AG20443 (cell line): ENCODE measurements around the gene KMT5B.
A peak's percentile ranks its signal among the peaks of the same experiment; 100 is the strongest.

Experiments used
- DNase-seq: peaks from one replicate; pipeline ENCODE4 v3.0.0; 2012; ENCODE audit warnings: low spot score, mixed read lengths

KMT5B gene

DNA sequence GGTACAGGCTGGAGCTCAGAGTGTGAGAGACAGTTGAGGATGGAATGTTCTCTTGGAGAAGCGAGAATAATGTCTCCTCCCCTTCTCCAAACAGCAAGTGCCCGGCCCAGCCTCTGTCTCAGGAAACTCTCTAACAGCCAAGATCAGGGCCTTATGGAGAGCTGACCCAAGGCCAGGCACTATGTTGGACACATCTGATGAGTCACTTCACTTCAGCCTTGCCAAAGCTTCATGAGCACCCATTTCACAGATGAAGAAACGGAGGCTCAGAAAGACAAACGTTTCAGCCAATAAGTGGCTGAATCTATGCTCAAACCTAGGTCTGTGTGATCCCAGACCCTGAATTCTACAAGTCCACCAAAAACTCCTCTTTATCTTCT lies 69.8 kb downstream of the KMT5B start:
- no peak for DNase-seq

DNA sequence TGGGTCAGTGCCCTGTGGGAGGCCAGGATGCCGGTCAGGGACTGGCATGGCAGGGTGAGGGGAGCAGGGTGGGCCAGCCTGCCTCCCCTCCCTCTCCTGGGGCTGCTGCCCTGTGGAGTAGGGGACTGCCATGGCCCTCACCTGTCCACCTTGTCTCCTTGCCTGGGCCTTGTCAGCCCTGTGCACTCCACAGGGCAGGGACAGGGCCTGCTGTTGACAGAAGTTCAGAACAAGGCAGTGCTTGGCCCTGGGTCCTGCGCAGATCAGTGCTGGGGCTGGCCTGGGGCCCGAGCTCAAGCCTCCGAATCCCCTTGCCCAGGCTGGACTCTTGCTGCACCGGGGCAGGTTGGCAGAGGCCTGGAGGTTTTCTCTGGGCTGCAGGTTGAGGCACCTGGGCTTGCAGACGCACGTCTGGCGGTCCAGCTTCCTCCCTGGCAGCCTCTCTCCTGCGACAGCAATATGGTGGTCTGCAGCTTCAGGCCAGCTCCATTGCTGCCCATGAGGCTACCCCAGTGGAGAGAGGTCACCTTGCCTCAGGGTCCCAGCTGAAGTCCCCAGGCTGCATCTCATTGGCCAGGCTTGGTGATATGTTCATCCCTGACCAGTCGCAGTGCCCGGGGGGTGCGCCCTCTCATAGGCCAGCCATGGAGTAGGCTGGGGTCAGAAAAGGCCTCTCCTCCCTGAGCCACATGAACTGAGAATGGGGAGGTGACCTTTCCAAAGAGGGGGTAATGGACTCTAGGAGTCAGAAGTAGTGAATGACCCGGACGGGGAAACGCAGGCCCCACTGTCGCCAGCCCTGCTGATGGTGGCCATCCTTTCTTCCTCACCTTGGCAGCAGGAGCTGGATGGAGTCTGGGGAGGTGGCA lies 70.4 kb downstream of the KMT5B start:
- no peak for DNase-seq

DNA sequence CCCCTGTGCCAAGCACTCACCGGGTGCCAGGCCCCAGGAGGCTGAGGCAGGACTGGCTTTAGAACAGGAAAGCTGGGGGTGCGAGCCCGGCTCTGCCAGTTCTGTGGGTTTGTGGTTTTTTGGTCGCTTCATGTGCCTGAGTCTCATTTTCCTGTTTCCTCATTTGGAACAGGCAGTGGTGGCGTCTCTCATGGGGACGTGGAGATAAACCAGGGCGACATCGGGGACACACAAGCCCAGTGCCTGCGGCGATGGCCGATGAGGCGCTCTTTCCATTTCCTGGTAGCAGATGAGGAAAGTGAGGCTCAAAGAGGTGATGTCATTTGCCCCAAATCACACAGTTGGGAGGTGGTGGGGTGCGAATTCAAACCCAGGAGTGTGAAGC lies 71.1 kb downstream of the KMT5B start:
- no peak for DNase-seq

DNA sequence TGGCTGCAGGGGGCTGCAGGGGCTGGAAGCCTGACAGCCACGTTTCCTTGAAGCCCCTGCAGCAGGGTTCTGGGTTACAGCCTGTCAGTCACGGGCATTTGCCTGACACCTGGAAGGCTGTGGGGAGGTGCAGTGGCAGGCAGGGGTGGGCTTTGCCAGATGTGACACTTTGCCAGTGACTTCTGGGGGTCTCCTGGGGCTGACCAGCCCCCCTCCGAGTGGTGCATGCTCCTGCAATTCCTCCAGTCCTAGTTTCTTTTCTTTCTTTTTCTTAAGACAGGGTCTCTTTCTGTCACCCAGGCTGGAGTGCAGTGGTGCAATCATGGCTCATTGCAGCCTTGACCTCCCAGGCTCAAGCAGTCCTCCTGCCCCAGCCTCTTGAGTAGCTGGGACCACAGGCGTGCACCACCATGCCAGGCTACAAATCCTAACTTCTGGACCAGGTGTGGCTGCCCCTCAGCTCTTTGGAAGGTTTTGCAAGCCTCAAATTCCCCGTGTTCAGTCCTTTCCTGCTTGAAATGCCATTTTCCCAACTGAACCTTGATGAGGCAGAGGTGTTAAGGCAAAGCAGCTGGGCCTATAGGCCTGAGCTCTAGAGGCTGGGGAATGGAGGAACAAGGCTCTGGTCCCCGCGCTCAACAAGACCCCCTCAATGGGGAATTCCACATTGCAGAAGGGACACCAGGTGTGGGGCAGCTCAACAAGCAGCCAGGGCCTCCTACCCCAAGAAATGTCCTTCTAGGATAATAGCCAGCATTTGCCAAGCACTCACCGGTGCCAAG lies 71.7 kb downstream of the KMT5B start:
- no peak for DNase-seq

DNA sequence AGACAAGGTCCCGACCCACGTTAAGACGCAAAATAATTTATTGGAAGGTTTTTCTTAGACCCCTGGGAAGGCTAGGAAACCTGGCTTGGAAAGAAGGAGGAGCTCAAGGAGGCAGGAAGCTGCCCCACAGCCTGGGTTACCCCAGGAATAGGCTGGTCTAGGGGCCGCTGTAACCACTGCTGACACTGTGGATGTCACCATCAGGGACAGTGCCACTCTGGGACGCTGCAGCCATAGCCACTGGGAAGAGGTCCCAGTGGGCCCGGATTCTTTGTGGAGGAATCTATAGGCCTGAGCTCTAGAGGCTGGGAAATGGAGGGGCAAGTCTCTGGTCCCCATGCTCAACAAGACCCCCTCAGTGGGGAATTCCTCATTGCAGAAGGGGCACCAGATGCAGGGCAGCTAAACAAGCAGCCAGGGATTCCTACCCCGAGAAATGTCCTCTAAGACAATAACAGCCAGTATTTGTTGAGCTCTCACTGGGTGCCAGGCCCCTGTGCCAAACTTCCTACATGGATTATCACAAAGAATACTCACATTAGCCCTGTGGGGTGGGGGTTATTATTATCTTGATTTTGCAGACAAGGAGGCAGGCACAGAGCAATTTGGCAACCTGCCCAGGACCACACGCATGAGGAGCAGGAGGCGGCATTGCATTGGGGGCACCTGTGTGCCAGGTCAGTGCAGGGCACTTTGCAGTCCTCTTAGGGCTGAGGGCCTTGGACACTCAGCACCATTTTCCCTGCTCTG lies 72.4 kb downstream of the KMT5B start:
- DNase-seq = no peak

DNA sequence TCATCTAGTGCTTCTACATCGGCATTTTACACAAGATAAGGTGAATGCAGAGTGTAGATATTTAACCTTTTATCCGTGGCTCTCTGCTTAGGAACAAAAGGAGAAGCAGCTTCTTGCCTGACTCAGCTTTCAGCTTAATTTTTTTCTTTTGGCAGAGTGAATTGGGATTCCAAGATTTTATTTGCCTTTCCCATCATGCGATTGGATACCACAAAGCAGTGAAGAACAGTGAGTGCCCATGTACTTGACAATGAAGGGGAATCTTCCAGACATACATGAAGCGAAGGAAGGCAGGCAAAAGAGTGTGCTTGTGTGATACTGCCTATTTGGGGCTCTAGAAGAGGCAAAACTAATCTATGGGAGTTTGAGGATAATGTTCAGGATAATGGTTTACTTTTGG lies 74.9 kb downstream of the KMT5B start:
- DNase-seq = no peak

DNA sequence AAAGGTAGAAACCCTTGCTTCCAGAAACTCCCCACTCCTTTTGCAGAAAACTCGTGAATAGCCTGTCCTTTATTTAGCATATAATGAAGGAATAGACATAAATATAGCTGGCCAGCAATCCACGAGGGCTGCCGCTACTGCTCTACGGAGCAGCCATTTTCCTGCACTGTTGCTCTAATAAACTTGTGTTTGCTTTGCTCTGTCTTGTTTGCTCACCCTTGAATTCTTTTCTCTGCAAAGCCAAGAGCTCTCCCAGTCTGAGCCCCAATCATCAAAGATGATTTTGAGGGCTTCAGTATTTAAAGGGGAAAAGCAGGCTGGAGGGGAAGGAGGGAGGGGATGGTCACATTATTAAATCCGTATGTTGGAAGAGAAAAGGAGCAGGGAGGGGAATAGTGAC lies 75.3 kb downstream of the KMT5B start:
- DNase-seq = no peak

DNA sequence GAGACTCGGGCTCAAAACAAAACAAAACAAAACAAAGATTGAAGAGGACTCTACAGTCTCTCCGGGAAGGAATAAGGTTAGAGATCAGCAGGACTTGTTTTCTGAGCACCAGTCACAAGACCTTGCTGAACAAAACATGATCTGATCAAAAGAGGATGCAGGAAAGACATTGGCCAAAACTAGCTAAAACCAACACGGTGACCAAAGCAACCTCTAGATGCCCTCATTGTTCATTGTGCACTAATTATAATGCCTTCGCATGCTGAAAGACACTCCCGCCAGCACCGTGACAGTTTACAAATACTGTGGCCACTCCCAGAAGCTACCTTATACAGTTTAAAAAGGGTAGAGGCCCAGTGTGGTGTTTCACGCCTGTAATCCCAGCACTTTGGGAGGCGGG lies 76.2 kb downstream of the KMT5B start:
- DNase-seq = no peak

DNA sequence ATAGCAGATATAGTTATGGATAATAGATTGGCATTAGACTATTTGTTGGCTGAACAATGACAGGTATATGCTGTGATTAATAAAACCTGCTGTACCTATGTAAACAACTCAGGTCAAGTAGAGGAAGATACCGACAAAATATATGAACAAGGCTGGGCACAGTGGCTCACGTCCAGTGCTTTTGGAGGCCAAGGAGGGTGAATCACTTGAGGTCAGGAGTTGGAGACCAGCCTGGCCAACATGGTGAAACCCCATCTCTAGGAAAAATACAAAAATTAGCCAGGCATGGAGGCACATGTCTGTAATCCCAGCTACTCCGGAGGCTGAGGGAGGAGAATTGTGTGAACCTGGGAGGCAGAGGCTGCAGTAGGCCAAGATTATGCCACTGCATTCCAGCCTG lies 77.9 kb downstream of the KMT5B start:
- no peak for DNase-seq

DNA sequence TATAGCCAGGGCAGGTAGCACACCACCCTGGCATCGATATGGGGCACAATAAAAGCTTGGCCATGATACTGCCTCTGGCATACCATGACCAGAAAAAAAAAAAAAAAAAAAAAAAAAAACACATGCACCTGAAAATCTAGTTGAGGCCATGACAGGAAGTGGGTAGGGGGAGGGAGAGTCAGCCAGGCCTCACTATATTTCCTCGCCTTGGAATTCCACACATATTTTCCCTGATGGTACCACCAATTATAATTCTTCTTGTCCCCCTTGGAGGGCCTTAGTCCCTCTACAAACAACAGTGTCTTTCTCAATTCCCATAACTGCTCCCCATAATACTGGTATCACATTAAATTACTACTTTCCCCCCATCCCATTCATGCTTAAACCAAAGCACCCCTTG lies 79.3 kb downstream of the KMT5B start:
- DNase-seq = no peak

DNA sequence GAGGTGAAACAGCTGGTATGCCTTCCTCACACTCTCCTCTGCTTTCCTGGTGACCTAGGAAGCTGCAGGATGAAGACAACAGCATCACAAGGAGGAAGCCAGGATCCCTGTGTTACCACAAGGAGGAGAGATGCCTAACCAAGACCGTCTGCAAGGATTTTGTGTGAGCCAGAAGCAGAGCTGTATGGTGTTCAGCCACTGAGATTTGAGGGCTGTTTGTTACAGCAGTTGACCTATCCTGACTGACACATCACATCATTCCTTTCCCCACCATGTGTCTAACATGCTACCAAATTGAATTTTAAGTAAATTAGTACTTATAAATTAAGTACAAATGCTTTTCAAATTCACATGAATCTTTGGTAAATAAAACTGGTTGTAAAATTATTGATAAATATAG lies 83.0 kb downstream of the KMT5B start:
- no peak for DNase-seq

DNA sequence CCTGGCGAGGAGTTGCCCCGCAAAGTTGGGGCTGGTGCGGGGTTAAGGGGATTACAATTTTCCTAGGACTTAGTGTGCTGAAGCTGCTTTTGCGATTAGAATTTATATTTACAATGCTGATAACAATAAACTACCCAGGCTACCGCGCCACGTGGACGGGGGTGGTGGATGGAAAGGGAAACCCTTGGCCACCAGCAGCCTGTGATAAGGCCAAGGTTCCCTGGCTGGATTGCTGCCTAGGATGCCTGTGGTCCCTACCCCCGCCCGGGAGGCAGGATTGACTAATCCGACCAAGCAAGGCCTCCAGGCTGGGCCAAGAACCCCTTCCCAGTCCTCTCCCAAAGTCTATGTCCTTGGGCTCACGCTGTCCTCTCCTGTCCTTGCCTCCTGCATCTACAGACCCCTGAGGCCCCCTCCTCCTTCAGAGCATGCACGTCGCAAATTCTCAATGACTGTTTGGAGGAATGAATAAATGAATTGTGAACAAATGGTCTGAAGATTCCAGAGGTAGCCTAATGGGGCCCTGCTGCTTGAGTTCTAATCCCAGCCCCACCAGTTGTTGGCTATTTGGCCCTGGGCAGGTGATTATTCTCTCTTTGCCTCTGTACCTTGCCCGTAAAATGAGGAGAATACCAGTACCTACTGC lies 84.3 kb downstream of the KMT5B start:
- peak; percentile 67 for DNase-seq

DNA sequence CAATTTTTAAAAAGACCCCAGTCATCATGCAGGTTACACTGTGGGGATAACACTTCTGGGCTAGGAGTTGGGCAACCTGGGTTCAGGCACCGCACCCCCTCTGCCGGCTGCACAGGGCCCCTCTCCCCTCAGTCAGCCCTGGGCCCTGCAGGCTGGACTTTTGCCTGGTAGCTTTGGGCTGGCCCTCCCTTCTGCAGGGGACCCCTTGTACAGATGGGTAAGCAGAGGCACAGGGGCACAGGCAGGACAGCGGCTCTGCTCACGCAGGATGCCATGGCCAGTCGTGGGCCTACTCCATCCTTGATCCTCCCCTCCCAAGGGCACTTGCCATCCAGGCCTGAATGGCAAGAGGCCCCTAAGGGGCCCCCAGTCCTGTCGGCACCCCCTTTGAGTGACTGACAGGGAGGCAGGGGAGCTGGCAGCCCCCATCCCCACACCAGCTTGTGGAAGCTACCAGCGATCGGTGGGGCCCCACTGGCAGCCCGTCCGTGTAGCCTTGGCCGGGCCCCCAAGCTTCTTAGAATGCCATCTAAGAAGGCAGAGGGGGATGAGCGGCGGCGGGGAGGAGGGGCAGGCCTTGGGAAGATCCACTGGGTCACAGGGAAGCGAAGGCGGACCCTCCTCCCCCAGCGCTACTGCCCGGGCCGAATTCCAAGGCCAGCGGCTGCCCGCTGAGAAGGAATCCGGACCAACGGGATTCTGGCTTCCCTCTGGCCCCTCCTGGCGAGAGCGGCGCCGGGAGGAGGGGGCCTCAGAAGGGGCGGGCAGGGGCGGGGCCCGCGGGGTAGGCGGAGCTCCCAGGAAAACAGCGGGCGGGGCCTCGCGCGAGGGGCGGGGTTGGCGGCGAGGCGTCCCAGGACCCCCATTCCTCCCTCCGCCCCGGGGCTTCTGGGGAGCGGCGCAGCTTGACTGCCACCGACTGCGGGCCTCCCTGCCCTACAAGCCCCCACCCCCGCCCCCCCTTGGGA lies 85.1 kb downstream of the KMT5B start:
- DNase-seq = peak; percentile 79

DNA sequence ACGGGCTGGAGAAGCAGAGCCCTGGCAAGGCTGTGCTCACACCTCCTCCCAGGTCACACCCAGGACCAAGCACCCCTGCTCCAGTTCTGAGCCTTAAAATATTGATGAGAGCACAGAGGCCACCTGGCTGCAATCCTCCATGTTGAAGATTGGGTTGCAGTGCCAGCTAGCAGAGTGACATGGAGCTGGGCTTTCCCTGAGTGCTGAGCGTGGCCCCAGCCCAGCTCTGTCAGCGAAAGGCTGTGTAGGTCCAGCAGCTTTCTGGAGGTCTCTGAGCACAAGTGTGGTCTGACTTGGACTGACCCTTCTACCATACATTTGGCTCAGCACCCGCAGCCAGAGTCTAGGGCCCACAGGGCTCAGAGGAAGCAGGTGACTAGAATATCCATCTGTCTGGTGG lies 87.9 kb downstream of the KMT5B start:
- DNase-seq = no peak

DNA sequence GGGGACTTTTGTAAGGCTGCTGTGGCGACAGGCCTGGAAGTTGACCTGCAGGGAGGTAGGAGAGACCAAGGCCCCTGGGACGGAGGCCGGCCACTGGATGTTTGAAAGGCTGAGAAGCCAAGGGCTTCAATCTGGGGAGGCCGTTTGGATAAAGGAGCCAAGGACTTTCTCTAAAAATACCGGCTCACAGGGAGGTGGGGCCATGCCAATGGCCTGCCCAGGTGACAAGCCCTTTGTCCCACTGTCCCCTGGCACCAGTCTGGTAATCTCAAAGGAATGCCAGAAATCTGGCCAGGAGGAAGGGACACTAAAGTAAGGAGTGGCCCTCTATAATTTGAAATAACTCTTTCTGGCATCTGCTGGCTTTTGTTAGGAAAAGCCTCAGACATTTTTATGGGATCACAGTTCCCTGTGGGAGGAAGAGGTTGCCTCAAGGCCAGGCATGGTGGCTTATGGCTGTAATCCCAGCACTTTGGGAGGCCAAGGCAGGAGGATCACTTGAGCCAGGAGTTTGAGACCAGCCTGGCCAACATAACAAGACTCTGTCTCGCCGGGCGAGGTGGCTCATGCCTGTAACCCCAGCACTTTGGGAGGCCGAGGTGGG lies 90.1 kb downstream of the KMT5B start:
- DNase-seq = no peak

DNA sequence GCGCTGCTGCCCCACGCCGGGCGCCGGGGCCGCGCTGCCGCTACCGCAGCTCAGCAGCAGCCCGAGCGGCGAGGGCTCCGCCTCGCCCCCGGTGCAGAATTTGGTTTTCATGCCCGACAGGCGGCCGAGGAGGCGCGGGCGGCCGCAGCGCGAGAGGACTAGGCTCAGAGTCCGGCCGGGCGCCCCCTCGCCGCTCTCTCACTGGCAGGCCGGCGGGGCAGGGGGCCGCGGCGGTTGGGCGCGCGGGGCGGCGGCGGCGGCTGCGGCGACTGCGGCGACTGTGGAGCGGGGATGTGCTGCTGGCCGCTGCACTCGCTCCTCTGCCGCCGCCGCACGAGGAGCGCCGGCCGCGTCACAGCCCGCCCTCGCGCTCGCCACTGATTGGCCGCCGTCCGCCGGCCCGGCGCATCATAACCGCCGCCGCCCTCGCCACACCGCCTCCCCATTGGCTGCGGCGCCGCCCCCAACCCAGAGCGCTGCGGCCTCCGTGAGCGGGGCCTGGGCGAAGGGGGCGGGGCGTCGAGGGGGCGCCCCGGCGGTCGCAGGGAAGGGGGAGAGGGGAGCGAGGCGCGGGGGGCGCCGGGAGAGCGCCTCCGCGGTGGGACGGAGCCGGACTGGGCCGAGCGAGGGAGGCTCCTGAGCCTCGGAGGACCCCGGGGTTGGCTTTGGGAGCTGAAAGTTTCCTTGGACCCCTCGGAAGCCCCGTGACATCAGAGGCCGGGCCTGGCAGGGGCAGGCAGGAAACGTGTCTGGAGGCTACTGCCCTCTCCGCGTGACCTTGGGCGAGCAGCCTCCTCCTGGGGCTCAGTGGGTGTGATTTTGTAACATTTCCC lies 91.8 kb downstream of the KMT5B start, which contains the start of gene CHKA:
TSS of gene CHKA (minus strand) at position 322 of the 833 bp plus-strand sequence. CDS start at position 111, 211 bp downstream.
- DNase-seq = peak; percentile 98

DNA sequence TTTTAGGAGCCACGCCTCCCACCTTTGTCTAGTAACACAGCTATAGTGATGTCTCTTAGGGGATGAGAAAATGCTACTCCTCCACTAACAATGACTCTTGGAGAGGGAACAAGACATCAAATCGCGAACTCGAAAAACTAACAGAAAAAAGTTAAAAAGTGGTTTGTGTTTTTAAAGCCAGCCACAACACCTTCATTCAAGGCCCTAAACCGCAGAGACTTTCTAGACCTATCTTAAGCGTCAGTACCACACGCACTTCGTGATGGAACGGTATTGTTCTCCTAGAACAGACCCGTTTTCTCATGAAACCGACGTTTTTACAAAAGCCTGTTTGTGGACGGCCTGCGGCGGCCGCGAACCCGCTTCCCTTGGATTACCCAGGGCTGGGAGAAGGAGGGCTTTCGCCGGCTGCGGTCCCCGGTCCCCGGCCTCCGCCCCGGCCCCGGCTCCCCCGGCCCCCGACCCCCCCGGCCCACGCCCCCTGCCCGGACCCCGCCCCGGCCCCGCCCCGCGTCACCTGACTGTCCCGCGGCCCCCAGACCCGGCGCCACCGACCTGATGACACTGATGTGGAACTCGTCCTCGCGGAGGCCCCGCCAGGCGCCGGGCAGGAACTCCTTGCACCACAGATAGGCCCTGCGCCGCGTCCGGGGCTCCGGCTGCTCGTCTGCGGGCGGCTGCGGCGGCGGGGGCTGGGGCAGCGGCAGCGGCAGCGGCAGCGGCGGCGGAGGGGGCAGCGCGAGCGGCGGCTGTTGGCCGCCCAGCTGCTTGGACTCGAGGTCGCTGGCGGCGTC lies 92.6 kb downstream of the KMT5B start:
- DNase-seq = no peak

DNA sequence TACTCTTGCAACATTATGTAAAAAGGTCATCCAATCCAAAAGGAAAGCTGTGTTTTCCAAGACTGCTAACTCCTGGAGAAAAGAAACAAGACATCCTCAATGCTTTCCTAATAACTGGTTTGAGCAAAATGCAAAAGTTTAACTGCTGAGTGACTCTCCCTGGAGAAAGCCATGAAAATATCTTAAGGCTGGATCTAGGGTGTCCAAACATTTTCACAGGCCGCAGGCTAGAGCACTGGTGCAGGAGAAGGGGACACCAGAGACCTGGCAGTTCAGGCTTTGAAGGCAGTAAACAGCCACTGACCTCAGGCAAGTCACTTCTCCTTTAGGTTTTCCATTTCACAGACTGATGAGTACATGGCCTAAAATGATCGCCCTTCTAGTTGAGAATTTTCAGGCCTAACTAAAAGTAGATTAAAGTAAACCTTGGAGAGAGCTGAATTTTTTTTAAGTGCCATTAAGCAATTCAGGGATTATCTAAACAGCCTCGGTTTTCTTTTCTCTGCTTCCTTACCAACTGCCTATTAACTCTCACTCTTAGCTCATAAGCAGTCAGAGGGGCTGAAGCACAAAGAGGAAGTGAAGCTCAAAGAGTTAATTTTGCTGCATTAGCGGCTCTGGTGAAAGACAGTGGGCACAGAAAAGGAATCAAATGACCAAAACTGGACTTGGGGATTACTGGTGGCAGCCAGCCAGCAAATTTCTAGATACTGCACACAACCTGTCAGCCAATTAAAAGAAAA lies 94.2 kb downstream of the KMT5B start:
- no peak for DNase-seq
